ENCODE data around the gene UCP3.

Gene UCP3

DNA sequence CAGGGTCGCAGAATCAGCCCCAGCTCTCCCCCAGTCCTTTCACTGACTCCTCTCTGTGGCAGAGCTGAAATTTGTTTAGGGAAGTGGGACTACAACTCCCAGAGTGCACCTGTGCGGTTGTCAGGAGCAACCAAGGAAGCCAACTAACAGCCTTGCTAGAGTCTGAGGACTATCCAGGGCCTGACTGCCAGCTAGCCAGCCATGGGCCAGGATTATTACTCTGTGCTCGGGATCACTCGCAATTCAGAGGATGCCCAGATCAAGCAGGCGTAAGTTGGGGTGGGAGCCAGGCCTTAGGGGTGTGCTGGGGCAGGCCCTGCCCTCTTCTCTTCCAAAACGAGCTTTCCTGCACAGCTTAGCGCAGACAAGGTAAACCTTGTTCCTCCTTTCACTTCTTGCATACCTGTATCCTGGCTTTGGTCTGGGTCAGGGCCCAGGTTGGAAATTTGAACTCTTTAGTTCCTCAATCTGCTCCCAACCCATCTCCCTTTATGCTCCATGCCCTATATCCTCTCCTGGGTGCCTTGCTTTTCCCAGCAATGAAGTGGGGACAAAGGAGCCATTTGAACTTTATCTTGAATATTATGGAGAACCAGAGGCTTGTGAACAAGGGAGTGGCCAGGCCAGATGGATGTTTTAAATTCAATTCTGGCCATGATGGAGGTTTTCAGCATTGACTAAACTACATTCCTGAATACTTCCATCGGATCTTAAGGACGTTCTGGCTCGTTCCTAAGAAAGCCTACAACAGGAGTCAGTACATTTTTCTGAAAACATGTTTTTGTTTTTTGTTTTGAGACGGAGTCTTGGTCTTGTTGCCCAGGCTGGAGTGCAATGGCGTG, 57.8 kb downstream of the UCP3 start, which contains the start of gene DNAJB13:
TSS of gene DNAJB13 (plus strand) at position 158 of the 842 bp plus-strand sequence. CDS start at position 202, 44 bp downstream.
- no peak within 1 kb of the TSS for H3K4me3 ChIP-seq (ENCODE audit: low read depth, low read length)
- DNase-seq (ENCODE audit: low read depth): peak; percentile 68
- TF ChIP-seq, protein P1, sequence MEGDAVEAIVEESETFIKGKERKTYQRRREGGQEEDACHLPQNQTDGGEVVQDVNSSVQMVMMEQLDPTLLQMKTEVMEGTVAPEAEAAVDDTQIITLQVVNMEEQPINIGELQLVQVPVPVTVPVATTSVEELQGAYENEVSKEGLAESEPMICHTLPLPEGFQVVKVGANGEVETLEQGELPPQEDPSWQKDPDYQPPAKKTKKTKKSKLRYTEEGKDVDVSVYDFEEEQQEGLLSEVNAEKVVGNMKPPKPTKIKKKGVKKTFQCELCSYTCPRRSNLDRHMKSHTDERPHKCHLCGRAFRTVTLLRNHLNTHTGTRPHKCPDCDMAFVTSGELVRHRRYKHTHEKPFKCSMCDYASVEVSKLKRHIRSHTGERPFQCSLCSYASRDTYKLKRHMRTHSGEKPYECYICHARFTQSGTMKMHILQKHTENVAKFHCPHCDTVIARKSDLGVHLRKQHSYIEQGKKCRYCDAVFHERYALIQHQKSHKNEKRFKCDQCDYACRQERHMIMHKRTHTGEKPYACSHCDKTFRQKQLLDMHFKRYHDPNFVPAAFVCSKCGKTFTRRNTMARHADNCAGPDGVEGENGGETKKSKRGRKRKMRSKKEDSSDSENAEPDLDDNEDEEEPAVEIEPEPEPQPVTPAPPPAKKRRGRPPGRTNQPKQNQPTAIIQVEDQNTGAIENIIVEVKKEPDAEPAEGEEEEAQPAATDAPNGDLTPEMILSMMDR (conservative IDR thresholded peaks at IDR 0.05; ENCODE audit: low read depth, low read length): no peak
